GM12892 (cell line): ENCODE measurements around the gene RSPH1.

Experiments
- POLR2A ChIP-seq: IDR thresholded peaks from 2 replicates; pipeline ENCODE4 v1.6.1; 2011; ENCODE audit warnings: low read depth, low read length, control low read depth
- POLR2AphosphoS5 ChIP-seq: IDR thresholded peaks from 2 replicates; pipeline ENCODE4 v1.6.1; 2011; ENCODE audit warnings: low read depth, low read length, control low read depth
- TAF1 ChIP-seq: IDR thresholded peaks from 2 replicates; pipeline ENCODE4 v1.6.1; 2011; ENCODE audit warnings: low read depth, mild to moderate bottlenecking, control low read depth, low read length, borderline replicate concordance

- TF ChIP-seq POLR2AphosphoS5 (no peak), POLR2A (no peak), TAF1 (no peak)
Measured at GRCh38 chr21:42518215-42518614, 22.2 kb upstream of the RSPH1 start.
